GM10248 (cell line): ENCODE results near the gene CBFA2T3.

Experiments
- CTCF ChIA-PET: fragments of 300-600 bp; sonication (Branson Sonifier 250); formaldehyde crosslinking; extraction: SDS; loops from one replicate; lab custom pipeline; 2021; ENCODE audit warnings: antibody characterized with exemption; lab: Yijun Ruan, JAX
- POLR2A ChIA-PET: fragments of 350-650 bp; sonication (Branson Sonifier 250); formaldehyde crosslinking; extraction: SDS; loops from one replicate; lab custom pipeline; 2020; ENCODE audit warnings: antibody characterized with exemption; lab: Yijun Ruan, JAX
- DNase-seq: peaks from one replicate; pipeline ENCODE4 v3.0.0; 2012; ENCODE audit errors: extremely low spot score
- TF ChIP-seq, protein P1 (sequence below): IDR thresholded peaks from 2 replicates; pipeline ENCODE4 v1.5.1; 2012; ENCODE audit warnings: mild to moderate bottlenecking, low read depth; ENCODE audit errors: extremely low read depth, missing control alignments, control extremely low read depth

Gene CBFA2T3

DNA sequence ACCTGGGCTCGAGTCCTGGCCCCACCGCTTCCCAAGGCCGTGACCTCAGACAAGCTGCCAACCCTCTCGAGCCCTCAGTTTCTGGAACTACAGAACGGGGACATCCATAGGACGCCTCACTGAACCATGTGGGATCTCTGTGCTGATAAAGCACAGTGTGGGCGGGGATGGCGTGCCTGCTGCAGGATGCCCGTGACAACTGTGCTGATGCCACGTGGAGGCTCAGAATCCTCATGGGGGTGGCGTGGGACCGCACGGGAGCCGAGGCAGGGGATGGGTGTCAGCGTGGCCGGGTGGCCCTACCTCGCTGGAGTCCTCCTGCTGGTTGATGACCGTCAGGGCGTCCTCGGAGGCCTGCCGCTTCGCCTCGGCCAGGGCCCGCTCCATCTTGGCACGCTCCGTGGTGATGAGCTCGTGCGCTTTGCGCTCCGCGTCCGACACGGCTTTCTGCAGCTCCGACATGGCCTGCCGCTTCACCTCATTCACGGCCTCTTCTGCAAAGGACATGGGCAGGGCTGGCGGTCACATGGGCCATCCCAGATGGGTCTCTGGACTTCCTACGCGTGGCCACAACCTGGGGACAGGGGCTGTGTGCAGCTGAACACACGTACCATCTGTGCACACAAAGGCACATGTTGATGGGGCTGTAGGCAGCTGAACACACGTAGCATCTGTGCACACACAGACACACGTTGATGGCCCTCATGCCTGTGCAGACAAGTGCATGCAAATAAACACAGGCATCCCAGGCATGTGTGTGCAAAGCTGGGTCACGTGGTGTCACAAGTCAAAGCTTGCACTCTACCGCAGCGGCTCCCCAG is 97.8 kb downstream of the CBFA2T3 start:
- ChIA-PET POLR2A (no interaction called here), CTCF (no interaction called here)
- DNase-seq, result no peak
- TF ChIP-seq, protein P1, sequence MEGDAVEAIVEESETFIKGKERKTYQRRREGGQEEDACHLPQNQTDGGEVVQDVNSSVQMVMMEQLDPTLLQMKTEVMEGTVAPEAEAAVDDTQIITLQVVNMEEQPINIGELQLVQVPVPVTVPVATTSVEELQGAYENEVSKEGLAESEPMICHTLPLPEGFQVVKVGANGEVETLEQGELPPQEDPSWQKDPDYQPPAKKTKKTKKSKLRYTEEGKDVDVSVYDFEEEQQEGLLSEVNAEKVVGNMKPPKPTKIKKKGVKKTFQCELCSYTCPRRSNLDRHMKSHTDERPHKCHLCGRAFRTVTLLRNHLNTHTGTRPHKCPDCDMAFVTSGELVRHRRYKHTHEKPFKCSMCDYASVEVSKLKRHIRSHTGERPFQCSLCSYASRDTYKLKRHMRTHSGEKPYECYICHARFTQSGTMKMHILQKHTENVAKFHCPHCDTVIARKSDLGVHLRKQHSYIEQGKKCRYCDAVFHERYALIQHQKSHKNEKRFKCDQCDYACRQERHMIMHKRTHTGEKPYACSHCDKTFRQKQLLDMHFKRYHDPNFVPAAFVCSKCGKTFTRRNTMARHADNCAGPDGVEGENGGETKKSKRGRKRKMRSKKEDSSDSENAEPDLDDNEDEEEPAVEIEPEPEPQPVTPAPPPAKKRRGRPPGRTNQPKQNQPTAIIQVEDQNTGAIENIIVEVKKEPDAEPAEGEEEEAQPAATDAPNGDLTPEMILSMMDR, result no peak

DNA sequence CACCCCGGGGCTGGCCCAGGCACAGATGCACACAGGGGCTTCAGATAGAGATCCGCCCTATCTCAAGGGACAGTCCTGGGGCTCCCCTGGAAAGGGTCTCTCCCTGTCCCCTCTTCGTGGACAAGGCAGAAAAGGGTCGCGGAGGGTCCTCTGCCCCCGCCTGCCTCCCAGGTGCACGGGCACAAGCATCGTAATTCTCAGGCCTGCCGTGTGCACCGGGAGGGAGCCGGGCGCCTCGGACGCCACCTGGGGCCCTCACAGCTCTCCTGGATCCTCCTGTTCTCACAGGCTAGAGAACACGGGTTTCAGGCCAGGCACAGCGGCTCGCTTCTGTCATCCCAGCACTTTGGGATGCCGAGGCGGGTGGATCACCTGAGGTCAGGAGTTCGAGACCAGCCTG is 98.7 kb downstream of the CBFA2T3 start:
- DNase-seq, result no peak
- POLR2A ChIA-PET, result no interaction called here
- CTCF ChIA-PET, result no interaction called here
- TF ChIP-seq, protein P1, result no peak

DNA sequence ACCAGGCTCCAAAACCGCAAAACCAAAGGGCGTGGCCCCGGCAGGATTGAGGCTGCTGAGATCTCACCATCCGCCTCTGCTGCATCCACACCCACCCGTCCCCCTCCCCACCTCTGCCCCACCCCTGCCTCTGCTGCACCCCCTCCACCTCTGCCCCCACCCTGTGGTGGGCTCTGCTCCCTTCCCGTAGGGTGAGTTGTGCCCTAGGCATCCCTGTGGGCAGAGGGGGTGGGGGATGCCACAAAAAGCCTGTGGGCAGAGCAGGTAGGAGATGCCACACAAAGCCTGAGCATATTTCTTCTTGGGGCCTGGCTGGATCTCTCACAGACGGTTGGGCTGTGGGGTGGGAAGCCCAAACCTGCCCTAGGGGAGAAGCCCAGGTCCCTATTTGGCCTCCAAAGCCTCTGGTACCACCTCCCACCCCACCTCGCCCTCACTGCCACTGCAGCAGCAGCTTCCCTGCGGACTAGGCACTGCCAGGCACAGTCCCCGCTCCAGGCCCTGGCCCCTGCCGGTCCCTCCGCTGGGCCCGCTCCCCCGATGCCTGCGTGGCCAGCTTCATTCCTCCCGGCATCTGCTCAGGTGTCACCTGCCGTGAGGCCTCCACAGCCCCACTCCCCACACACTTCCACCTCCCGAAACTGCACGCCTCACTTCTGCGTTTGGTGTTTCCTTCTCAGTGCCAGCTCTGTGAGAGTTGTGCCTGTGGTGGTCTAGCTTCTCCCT is 99.3 kb downstream of the CBFA2T3 start:
- ChIA-PET CTCF (interaction anchor here (1.7 kb wide), 1 partner anchor 13 kb away, joined by 3 read pairs; no protein-coding TSS in a partner anchor), POLR2A (interaction anchor here (0.6 kb wide), 1 partner anchor 925 kb away, joined by 3 read pairs; no protein-coding TSS in a partner anchor)
- TF ChIP-seq, protein P1, result no peak
- no peak for DNase-seq

DNA sequence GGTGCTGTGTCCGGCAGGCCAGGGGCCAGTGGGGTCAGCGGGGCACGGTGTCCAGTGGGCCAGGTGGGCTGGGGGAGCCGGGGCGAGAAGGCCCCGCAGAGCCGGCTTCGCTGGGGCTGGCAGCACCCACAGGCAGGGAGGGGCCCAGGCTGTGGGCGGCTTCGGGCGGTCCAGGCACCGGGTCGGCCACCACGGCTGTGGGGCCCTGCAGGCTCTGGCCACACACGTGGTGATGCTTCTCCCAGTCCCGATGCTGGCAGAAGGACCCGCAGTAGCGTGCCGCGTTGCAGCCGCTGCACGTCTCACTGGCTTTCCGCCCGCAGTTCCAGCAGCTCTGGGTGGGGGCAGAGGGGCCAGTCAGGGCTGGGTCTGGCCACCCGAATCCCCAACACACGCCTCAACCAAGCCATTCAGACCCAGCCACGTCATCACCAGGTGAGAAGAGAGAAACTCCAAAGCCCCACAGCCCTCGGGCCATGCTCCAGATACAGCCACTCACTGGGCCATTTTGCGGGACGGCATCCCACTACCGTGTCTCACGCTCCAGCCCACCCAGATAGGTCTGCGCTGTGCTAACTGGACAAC is 100.0 kb downstream of the CBFA2T3 start:
- POLR2A ChIA-PET, result interaction anchor here (0.6 kb wide), 1 partner anchor 924 kb away, joined by 3 read pairs; no protein-coding TSS in a partner anchor
- DNase-seq, result no peak
- TF ChIP-seq, protein P1, result no peak
- CTCF ChIA-PET, result interaction anchor here (1.7 kb wide), 1 partner anchor 12 kb away, joined by 3 read pairs; no protein-coding TSS in a partner anchor

DNA sequence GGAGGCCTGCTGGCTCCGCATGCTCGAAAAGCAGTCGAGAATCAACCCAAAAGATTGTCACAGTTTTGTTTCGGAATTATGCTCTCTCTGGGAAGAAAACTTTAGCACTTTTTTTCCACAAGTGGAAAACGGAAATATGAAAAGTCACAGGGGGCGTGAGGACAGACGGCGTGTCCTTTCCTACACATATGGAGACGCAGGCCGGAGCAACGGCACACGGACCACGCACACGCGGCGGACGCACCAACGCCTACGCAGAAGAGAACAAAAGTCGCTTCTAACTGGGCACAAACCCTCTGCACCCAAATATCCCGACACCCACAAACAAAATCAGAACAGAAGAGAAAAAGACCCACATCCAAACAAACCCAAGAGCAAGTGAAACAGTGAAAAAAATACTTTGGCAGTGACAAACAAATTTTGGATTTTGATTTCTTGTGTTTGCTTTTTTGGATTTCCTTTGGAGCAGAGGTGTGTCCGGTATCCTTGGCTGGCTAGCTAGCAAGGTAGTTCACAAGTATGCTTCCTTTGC is 101.2 kb downstream of the CBFA2T3 start:
- ChIA-PET CTCF (interaction anchor here (1.7 kb wide), 1 partner anchor 11 kb away, joined by 3 read pairs; no protein-coding TSS in a partner anchor), POLR2A (no interaction called here)
- no peak for DNase-seq
- TF ChIP-seq, protein P1, result no peak
